ENCODE measurements around the gene ABR.
"Not testable (repeated sequence)": the region's sequence is repeated elsewhere in the genome, so short reads cannot be mapped to it uniquely, and the experiment has no call there.

The ABR gene

DNA sequence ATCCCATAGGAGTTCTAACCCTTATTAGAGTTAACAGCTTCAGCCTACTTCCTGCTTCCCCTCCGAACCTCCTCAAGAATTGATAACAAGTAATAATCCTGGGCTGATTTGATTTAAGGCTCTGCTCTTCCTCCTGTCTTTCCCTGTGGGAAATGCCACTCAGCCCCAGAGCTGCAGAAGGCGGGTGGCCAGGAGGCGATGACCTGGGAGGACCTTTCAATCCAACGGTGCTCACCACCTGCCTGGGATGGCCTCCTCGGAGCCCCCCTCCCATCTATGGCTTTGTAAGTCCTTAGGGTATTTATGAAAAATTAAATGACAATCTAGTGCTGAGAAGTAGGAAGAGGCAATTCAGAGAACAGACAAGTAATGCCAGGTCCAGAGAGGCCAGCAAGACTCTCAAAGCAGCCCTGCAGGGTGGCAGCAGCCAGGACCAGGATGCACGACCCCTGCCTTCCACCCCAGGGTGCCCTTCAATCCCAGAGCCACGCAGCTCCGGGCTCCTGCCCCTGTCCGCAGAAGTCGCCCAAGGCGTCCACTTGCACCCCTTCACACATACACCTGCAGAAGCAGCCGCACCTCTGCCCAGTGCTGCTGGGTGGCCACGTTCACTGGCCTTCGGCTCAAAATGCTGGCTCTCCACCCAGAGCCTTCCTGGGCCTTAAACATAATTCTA is 34.3 kb downstream of the ABR start:
- no peak for DNase-seq

GRCh38 chr17:1144162-1144561 is 35.6 kb downstream of the ABR start:
- no peak for DNase-seq

GRCh38 chr17:1143573-1143972 is 36.2 kb downstream of the ABR start:
- DNase-seq, result no peak

DNA sequence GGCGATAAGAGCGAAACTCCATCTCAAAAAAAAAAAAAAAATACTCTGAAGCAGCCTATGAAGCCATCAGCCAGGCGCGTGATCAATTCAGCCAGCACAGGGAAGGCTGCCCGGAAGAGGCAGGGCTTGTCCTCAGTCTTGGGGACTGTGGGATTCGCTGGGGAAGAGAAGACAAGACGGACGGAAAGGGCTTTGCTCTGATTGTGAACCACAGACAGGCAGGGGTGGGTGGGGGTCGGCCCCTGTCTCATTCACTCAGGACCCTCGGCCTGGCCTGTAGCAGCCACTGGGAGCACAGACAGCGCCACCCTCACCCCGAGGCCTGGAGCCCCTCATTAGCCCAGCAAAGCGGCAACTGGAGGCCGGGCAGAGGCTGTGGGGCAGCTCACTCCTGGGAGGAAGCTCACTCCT is 37.2 kb downstream of the ABR start:
- DNase-seq, result no peak

GRCh38 chr17:1137465-1137894 is 42.3 kb downstream of the ABR start:
- DNase-seq, result peak; percentile 61

- no peak for DNase-seq
Observed at GRCh38 chr17:1136748-1137147, 43.0 kb downstream of the ABR start.

DNA sequence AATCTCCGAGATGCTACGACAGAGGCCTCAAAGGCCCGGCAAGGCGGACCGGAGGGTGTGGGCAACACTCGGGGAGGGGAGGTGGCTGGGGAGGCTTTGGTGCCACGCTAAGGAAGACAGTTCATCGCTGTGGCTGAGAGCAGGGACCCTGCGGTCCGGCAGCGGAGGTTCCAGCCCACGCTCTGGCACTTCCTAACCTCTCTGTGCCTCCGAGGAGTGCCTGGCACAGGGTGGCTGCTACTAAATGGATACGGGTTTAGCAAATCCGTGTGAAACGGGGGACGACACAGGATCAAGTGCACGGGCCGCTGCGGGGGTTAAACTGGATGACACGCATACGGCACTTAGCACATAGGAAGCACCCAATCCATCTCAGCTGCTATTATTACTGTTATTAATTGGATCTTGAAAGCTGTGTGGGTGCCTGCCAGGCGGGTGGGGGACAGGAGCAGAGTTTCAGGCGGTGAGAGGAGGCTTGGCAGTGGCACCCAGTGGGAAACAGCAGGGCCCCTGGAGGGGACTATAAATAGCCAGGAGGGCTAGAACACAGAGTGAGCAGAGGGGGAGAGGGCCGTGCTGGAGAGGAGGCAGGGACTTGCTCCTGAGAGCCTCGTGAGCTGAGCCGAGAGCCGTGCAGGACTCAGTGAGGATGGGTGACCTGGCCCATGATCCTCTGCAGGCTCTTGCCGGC is 45.0 kb downstream of the ABR start:
- DNase-seq, result no peak

DNA sequence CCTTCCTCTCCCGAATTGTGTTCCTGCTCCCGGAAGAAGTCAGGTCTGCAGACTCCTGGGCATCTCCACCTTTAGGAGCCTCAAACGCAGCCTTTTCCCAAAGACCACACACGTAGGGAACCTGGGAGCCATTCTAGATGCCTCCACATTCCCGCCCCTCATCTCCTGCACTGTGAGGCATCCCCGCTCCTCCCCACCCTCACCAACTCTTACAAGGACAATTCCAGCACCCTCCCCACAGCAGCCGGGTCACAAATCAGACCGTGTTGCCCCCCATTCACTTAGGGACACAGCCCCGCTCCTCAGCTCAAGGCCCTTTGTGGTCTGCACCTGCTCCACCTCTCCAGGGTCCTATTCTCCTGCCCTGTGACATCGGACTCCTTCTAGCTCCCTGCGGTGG is 49.6 kb downstream of the ABR start:
- DNase-seq, result no peak

DNA sequence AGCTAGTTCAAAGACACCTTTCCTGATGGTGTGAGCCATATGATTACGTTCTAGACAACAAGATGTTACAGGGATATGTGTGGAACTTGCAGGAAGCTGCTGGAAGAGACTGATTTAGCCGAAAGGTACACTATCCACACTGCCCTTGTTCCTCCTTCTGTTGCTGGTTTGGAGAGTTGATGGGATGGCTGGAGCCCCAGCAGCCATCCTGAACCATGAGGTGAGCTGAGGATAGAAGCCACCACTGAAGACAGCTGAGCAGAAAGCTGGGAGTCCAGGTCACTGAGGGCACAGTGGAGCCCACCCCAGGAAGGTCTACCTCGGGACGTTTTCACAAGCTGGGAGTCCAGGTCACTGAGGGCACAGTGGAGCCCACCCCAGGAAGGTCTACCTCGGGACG is 51.3 kb downstream of the ABR start:
- DNase-seq, result not testable (repeated sequence)

DNA sequence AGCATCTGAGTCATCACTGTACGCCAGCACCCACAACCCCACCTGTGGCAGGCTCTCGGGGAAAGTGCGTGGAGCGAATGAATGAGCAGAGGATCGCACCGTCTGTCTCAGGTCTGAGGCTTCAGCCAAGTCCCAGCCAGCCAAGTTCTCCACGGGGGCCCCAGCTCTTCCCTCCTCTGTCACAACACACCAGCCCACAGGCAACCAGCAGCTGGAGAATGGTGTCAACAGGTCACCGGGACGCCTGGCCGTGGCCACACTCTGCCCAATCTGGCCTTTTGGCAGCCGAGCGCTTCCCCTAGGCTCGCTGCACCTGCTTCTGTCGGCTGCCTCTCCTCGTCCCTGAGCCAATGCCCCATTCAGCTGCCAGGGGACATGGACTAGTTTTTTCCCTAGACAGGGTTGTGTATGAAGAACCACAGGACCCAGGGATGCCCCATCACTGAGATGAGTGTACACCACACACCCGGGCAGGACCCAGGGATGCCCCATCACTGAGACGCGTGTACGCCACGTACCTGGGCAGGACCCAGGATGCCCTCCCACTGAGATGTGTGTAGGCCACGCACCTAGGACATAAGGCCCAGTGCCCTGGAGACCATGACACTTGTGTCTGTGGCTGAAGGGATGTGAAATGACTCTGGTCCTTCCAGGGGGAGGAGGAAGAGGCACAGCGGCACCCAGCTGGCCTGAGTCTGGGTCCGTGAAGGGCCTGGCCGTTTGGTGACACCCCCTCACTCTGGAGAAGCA is 52.8 kb downstream of the ABR start:
- no peak for DNase-seq

DNA sequence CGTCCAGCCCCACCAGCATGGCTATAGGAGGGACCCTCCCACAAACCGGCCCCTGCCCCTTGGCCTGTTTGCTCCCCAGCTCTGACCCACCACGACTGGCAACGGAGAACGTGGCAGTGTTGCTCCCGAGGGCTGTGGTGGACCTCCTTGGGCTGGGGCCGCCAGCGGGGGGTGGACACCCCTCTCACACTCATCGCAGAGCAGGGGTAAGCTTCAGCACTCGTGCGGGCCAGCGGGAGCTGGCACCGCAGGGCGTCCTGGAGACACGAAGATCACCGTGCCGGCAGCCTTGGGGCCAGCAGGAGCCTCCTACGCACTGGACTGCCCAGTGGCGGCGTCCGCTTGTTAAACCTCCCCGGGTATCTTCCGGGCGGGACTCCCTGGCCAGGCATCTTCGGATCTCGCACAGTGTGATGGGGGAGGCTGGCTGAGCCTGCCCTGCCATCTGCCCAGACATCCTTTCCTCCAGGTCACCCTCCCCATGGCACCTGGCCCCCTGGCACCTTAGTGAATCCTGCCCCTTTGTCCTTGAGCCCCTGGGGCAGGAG is 53.5 kb downstream of the ABR start:
- DNase-seq, result no peak

GRCh38 chr17:1125788-1126145 is 54.0 kb downstream of the ABR start:
- no peak for DNase-seq

GRCh38 chr17:1124896-1125787 is 54.6 kb downstream of the ABR start:
- DNase-seq, result no peak

- no peak for DNase-seq
Observed at GRCh38 chr17:1123921-1124715, 55.7 kb downstream of the ABR start.

- no peak for DNase-seq
Observed at GRCh38 chr17:1123393-1123831, 56.4 kb downstream of the ABR start.

- DNase-seq, result peak; percentile 29
Observed at GRCh38 chr17:1122533-1123392, 57.0 kb downstream of the ABR start.

- not testable (repeated sequence) for DNase-seq
Observed at GRCh38 chr17:1121442-1121817, 58.4 kb downstream of the ABR start.

DNA sequence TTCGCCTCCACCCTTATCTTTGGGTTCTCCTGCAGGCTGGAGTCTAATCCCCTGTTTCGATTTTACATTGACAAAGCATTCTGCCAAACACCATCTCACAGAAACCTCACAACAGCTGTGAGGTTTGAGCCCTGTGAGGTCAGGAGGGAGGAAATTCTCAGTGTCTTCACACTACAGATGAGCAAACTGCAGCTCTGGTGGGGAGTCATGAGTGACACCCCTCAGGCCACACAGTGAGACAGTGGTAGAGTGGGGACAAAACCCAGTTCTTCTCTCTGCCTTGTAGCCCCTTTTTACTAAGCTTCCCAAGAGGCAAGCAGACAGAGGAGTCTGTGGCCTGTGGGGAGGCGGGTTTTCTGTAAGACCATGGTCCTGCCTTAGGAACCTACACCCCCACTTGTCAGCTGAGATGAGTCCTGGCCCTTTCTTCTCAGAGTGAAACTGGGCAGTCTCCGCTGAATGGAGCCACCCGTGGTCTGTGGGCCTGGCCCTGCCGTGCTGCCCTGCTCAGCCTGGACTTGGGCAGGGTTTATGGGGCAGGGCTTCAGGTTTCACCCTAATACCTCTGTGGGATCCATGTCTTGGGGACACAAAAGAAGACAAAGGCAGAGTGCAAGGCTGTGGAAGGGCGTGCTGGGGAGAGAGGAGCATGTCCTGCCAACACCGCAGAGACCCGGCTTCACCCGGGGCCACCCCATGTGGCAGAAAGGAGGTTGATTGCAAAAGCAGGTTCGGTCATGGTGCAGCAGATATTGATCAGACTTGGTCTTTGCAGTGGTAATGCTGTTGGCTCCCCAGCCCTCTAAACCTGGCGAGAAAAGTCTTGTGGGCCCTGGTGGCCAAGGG is 59.0 kb downstream of the ABR start:
- no peak for DNase-seq

- no peak for DNase-seq
Observed at GRCh38 chr17:1119924-1120323, 59.9 kb downstream of the ABR start.

- DNase-seq, result no peak
Observed at GRCh38 chr17:1116602-1117001, 63.2 kb downstream of the ABR start.

Data from DMS153 (cell line).